ENCODE measurements around the gene SCOC.
A peak's percentile ranks its signal among the peaks of the same experiment; 100 is the strongest.

DNA sequence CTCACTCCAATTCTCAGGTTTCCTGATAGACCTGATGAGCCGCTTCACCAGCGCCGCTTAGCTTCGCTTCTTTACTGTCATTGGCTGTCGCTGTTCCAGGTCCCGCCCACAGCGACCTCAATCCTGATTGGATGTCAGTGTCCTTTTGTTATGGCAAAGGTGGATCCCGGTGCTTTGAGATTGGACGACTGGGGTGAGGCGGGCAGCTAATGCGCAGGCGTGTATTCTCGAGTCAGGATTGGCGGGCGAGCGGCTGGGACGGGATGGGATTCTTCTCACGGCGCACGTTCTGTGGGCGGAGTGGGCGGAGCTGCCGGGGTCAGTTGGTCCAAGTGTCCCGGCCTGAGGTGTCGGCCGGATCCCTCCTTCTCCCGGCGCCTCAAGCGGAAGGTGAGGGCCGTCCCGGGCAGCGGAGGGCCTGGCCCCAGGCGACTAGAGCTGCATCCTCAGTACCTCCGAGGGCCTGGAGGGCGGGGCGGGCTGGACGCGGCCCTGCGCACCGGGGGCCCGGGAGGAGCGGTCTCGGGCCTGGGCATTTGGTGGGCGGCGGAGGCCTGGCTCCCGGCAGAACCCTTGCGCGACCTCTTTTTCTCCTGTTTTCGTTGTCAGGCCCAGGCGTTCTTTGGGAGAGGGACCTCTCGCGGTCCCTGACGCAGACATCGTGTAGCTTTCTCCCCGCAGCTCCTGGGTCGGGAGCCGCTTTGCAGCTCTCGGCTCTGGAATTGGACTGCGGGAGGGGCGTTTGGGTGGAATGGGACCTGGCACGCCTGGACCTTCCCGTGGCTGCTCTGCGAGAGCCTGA lies at the start of gene SCOC:
- TF ChIP-seq, protein P1, sequence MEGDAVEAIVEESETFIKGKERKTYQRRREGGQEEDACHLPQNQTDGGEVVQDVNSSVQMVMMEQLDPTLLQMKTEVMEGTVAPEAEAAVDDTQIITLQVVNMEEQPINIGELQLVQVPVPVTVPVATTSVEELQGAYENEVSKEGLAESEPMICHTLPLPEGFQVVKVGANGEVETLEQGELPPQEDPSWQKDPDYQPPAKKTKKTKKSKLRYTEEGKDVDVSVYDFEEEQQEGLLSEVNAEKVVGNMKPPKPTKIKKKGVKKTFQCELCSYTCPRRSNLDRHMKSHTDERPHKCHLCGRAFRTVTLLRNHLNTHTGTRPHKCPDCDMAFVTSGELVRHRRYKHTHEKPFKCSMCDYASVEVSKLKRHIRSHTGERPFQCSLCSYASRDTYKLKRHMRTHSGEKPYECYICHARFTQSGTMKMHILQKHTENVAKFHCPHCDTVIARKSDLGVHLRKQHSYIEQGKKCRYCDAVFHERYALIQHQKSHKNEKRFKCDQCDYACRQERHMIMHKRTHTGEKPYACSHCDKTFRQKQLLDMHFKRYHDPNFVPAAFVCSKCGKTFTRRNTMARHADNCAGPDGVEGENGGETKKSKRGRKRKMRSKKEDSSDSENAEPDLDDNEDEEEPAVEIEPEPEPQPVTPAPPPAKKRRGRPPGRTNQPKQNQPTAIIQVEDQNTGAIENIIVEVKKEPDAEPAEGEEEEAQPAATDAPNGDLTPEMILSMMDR (IDR thresholded peaks at IDR 0.05) = no peak
- TF ChIP-seq POLR2A (IDR thresholded peaks at IDR 0.05) = peak; percentile 17

Data from testis (tissue), 2 donors.